ENCODE results near the gene C4BPA.

C4BPA gene

GRCh38 chr1:207103892-207104373, at the start of gene C4BPA:
C4BPA (plus strand) TSS chr1:207104233; CDS start chr1:207113026, 8,793 bp downstream.
- no peak for DNase-seq

GRCh38 chr1:207054491-207054890, 49.5 kb upstream of the C4BPA start:
- DNase-seq = no peak

- no peak for DNase-seq
These were observed 48.5 kb upstream of the C4BPA start for GRCh38 chr1:207055386-207056001.

DNA sequence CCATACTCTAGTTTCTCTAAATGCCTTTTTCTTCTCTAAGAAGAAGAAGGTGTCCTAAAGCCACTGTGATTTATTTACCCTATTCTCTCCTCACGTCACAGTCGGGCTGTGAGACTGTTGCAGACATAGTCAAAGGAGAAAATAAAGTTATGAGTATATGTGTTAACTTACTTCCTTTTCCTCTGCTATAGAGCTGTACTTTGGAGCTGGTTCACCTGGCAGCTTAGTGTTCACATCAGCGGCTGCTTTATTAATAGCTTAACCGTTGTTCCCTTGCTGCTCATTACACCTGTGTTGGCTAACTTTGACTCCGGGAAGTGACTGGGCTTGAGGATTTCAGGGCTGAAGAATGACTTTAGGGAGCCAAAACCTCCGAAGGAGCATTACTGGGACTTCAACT, 47.4 kb upstream of the C4BPA start:
- no peak for DNase-seq

DNA sequence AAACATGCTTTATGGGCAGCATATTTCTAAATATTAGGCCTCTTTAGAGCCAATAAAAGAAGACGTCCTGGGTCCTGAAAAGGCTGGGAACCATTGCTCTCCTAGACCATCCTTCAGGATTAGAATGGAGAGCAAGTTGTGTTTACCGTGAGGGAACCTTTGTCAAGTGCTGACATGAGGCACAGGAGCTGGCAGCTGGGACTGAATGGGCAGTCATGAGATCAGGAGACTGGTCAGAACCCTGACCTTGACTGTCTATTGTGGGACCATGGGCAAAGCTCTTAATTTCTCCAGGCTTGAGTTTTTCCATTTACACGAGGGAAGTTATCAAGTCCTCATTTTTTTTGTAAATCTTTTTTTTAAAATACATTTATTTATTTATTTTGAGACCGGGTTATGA, 45.8 kb upstream of the C4BPA start:
- no peak for DNase-seq

- no peak for DNase-seq
These were observed 44.9 kb upstream of the C4BPA start for GRCh38 chr1:207058878-207059867.

- no peak for DNase-seq
These were observed 44.2 kb upstream of the C4BPA start for GRCh38 chr1:207059881-207060280.

GRCh38 chr1:207060596-207060995, 43.4 kb upstream of the C4BPA start:
- DNase-seq = no peak

GRCh38 chr1:207062058-207062457, 42.0 kb upstream of the C4BPA start:
- DNase-seq = no peak

DNA sequence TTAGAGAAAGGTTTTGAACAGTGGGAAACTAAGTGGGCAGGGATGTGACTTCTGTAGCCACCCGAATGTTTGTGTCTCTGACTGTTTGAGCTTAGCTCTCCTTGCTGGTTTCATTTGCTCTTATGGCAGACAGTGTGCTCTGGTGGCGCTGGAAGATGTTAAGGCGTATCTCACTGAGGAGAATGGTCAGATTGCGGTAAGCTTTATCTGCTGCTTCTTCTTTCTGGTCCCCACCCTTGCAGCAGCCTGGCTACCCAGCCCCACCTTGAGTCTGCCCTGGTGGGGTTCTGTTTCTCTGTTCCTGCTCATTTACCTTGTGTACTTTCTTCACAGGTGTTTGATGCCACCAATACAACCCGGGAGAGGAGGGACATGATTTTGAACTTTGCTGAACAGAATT, 41.0 kb upstream of the C4BPA start:
- DNase-seq = no peak

- DNase-seq = no peak
These were observed 39.5 kb upstream of the C4BPA start for GRCh38 chr1:207064561-207064960.

GRCh38 chr1:207067185-207067584, 36.8 kb upstream of the C4BPA start:
- DNase-seq = no peak

DNA sequence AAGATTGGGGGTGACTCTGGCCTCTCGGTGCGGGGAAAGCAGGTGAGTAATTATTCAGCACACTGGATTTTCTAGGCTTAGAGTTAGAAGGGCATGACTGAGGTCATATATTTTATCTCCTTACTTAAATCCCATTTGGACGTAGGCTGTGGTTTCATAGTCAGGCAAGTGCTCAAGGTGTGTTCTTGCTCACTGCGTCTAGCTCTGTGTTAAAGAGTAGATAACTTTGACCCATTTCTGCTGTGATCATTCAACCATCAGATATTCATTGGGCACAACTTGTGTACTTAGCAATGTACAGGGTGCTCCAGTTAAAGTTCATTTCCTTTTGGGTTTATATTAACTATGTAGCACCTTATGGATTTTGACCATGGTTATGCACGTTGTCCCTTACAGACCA, 36.4 kb upstream of the C4BPA start:
- no peak for DNase-seq

- no peak for DNase-seq
These were observed 35.0 kb upstream of the C4BPA start for GRCh38 chr1:207069061-207069460.

DNA sequence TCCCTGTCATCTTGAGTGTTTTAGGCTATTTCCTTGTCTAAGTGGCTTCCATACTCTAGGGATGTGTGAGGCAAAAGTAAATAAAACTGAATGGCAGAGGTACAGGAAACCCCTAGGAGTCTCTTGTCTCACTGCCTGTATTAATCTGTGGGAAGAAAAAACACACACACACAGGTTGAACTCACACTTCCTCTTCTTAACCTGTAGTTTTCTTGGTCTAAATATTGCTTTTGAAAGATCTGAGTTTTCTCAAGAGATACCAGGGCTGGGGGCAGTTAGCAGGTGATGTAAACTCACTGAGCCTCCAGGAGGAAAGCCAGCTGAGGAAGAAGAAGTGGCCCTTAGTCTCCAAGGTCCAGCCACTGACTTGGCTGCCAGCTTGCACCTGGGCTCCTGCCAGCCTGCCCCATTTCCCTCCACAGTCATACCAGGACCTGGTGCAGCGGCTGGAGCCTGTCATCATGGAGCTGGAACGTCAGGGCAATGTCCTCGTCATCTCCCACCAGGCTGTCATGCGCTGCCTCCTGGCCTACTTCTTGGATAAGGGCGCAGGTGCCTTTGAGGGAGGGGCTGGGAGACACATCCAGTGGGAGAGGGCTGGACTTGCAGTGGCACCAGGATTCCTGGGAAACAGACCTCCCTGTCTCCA, 34.1 kb upstream of the C4BPA start:
- no peak for DNase-seq

GRCh38 chr1:207070811-207071210, 33.2 kb upstream of the C4BPA start:
- DNase-seq = no peak

DNA sequence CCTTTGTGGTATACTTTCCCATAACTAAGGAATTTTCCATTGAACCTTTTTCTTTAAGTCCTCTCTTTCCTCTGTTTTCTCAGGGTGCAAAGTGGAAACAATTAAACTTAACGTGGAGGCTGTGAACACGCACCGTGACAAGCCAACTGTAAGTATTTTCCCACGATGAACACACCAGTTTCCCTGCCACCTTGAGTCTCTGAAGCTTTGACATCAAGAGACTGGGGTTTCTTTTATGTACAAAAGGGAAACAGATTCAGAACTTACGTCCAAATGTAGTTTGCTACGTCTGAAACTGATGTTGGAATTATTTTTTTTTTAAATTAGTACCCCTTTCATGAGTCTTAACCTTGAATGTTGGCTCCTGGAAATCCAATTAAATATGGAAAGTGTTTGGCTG, 32.6 kb upstream of the C4BPA start:
- no peak for DNase-seq

DNA sequence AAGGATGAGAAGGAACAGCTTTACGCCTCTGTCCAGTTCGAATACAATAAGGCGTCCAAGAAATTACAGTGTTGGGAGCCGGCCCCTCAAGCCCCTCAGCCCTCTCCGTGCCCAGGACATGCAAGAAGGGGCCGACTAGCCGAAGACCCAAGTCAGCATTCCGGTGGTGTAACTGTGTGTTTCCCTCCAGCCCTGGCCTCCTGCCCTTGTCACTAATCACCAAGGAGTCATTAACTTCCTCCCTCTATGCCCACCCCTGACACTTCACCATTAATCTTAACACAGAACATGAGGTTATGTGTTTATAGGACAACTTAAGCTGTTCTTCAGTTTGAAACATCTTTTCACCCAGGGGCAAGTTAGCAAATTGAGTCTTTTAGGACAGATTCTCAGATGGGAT, 31.8 kb upstream of the C4BPA start:
- DNase-seq = no peak

DNA sequence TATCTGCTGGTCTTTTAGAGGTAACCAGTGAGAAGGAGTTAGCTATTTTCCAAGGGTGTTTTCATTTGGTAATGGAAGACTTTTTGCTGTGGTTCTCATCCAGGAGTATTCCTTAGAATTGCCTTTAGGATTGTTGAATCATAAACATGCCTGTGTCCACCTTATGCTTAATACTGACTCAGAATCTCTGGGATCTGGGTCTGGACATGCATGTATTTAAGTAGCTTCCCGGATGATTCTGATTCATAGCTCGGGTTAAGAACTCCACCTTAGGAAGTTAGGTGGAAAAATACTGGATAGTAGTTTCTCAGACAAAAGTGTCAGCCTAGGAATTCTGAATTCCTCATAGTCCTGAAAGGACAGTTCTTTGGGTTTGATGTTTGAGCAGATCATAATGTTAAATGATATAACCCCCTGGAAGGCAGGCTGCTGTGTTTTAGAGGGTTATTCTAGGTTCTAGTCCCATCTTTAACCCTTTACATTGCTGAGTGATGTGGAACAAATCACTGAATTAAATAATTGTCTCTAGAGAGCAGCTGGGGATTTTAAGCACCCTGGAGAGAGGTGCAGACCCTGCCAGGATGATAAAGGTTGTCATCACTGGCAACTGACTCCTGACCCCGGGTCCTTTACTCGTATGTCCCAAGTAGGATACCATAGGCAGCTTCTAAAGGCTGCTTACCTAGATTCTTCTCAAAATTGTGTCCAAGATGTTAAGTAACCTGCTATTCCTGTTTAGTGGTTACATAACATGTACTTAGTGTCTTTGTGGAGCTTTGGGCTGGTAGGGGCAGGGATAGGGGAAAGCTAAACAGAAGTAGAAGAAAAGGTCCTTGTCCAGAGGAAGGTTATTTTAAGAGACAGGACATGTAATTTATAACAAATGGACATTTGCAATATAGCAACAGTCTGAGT, 29.9 kb upstream of the C4BPA start:
- no peak for DNase-seq

GRCh38 chr1:207076181-207076955, 27.7 kb upstream of the C4BPA start:
- DNase-seq = no peak

GRCh38 chr1:207077012-207077411, 27.0 kb upstream of the C4BPA start:
- no peak for DNase-seq

All from right hindlimb (tissue), 1 donor.